ENCODE measurements around the gene FBXO24.

GRCh38 chr7:100621554-100621953, 35.4 kb downstream of the FBXO24 start:
- TF ChIP-seq EP300 (IDR thresholded peaks at IDR 0.05; ENCODE audit: borderline replicate concordance in 1 of 2, low read depth in 1 of 2, low read length in 1 of 2) (no peak), CTCF (IDR thresholded peaks at IDR 0.05) (no peak), POLR2AphosphoS5 (IDR thresholded peaks at IDR 0.05; ENCODE audit: low read depth, low read length) (no peak), TAF1 (IDR thresholded peaks at IDR 0.05; ENCODE audit: borderline replicate concordance, low read depth, low read length) (no peak), REST (IDR thresholded peaks at IDR 0.05; ENCODE audit: low read depth, low read length) (no peak), ELF1 (IDR thresholded peaks at IDR 0.05) (no peak), FOXM1 (IDR thresholded peaks at IDR 0.05; ENCODE audit: low read depth) (no peak), SIN3A (IDR thresholded peaks at IDR 0.05; ENCODE audit: borderline replicate concordance, low read depth, low read length) (no peak), USF1 (IDR thresholded peaks at IDR 0.05; ENCODE audit: borderline replicate concordance, low read depth) (no peak), MAX (IDR thresholded peaks at IDR 0.05; ENCODE audit: low read depth) (no peak)
